CD4-positive, alpha-beta T cell (primary cell): ENCODE measurements around the gene LRRFIP2. TPM values are rescaled to one million over a fixed set of nuclear protein-coding genes. Genes with fewer than 3 reads are reported as not detected.

ENCODE experiments used
- ATAC-seq: fragments of 200-7000 bp; cut with Tn5 transposase; one replicate; pipeline ENCODE4 v1.10.0; 2022; ENCODE audit warnings: mild to moderate bottlenecking; ENCODE audit not compliant: poor library complexity
- CTCF ChIA-PET: fragments of 350-600 bp; sonication (Branson Sonifier 250); formaldehyde crosslinking; loops from one replicate; lab custom pipeline; 2021; ENCODE audit warnings: antibody characterized with exemption, inconsistent platforms; lab: Charles Lee
- POLR2A ChIA-PET: fragments of 350-600 bp; sonication (Branson Sonifier 250); formaldehyde crosslinking; loops from one replicate; lab custom pipeline; 2021; ENCODE audit warnings: antibody characterized with exemption, inconsistent platforms; lab: Charles Lee
- DNase-seq, 14 experiments: peaks; one replicate each; pipeline ENCODE4 v3.0.0-alpha.2; 2013 to 2020; ENCODE audit warnings: mixed read lengths in 2 of 14
- H3K27ac ChIP-seq, 2 donors: one replicate each; pipeline versions ENCODE4 v1.5.1 to v1.7.0; 2013; ENCODE audit warnings: low read length in 2 of 2, low read depth in 1 of 2, mild to moderate bottlenecking in 1 of 2
- H3K27me3 ChIP-seq, 2 experiments: 1 replicate in 1 of 2; 2 replicates in 1 of 2; pipeline versions ENCODE4 v1.6.1 to v1.7.0; 2013; ENCODE audit warnings: low read length in 2 of 2, control low read depth in 1 of 2, mild to moderate bottlenecking in 1 of 2, moderate library complexity in 1 of 2; ENCODE audit not compliant: insufficient read depth in 2 of 2, control insufficient read depth in 1 of 2
- H3K36me3 ChIP-seq: one replicate; pipeline ENCODE4 v1.6.1; 2013; ENCODE audit warnings: low read length, control low read depth; ENCODE audit not compliant: insufficient read depth
- H3K4me1 ChIP-seq: one replicate; pipeline ENCODE4 v1.6.1; 2013; ENCODE audit warnings: low read length, control low read depth; ENCODE audit not compliant: insufficient read depth
- H3K4me3 ChIP-seq: one replicate; pipeline ENCODE4 v1.5.1; 2013; ENCODE audit warnings: mild to moderate bottlenecking, low read length, moderate library complexity
- H3K9me3 ChIP-seq, 2 experiments: 1 replicate in 1 of 2; 2 replicates in 1 of 2; pipeline versions ENCODE4 v1.6.1 to v1.7.0; 2013; ENCODE audit warnings: low read length in 2 of 2, mild to moderate bottlenecking in 2 of 2, control low read depth in 1 of 2, moderate library complexity in 1 of 2; ENCODE audit not compliant: control insufficient read depth in 1 of 2, insufficient read depth in 1 of 2
- H3K27ac Mint-ChIP-seq: one replicate; pipeline ENCODE4 v1.8.0; 2020; ENCODE audit warnings: mixed read lengths
- H3K27me3 Mint-ChIP-seq: one replicate; pipeline ENCODE4 v1.8.0; 2021; ENCODE audit warnings: mixed read lengths
- H3K36me3 Mint-ChIP-seq: one replicate; pipeline ENCODE4 v1.8.0; 2021; ENCODE audit warnings: low read depth, mixed read lengths
- H3K4me1 Mint-ChIP-seq: one replicate; pipeline ENCODE4 v1.8.0; 2021; ENCODE audit warnings: low read depth, mixed read lengths
- H3K4me3 Mint-ChIP-seq: one replicate; pipeline ENCODE4 v1.8.0; 2020; ENCODE audit warnings: mild to moderate bottlenecking, mixed read lengths
- H3K9me3 Mint-ChIP-seq: one replicate; pipeline ENCODE4 v1.8.0; 2020; ENCODE audit warnings: mixed read lengths
- intact Hi-C, 2 experiments: fragments of 100-400 bp; cut with DNase I in 1 of 2; cut with micrococcal nuclease in 1 of 2; formaldehyde crosslinking; loops; one replicate each; pipeline versions ENCODE4 v1.15.1 to v1.9.0; 2023 to 2025; cut with DNase I, micrococcal nuclease
- total RNA-seq, 174 experiments: library from RNA in 2 of 174; stranded (reverse) in 2 of 174; gene quantifications; one replicate each; pipeline ENCODE4 v1.2.3 and lab custom pipeline; 2021 to 2026
- TF ChIP-seq, protein P1 (sequence below): fragments of 200-600 bp; IDR thresholded peaks from one replicate; pipeline ENCODE4 v1.8.0; 2022; ENCODE audit warnings: antibody characterized with exemption, mild to moderate bottlenecking

Gene LRRFIP2
- total RNA-seq, 2 experiments from 2014 or later: 34.2 to 34.8 TPM

DNA sequence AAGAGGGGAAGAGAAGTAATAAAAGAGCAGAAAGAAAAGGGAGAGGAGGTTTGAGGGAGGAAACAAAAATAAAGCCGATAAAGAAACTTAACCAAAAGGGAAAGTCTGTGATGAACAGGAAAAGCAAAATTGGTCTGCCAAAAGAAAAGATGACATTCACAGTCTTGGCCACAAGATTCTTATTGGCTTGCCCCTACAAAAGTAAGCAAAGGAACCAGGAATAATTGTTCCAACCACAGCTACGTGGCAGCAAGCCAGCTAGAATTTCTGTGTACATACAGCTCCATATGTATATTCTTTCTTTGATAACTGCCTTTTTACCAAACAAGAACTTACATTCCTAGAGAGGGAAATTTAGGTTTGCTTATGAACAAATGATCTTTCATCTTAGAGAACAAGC, 101.5 kb downstream of the LRRFIP2 start:
- no peaks in the 10 kb centered on the region for H3K4me1 ChIP-seq
- DNase-seq (no peak), ATAC-seq (no peak)
- Mint-ChIP-seq H3K4me3 (no peak overlapping the region), H3K27me3 (no peaks in the 10 kb centered on the region), H3K9me3 (no peaks in the 10 kb centered on the region), H3K27ac (no peak overlapping the region), H3K36me3 (peaks cover 69% of the 10 kb centered on the region), H3K4me1 (no peaks in the 10 kb centered on the region)
- intact Hi-C loops: no loop called here
- H3K36me3 ChIP-seq: peaks cover 12% of the 10 kb centered on the region
- no peak overlapping the region for H3K27ac ChIP-seq
- no peak overlapping the region for H3K4me3 ChIP-seq
- ChIA-PET CTCF (no interaction called here), POLR2A (no interaction called here)
- H3K27me3 ChIP-seq: no peaks in the 10 kb centered on the region
- H3K9me3 ChIP-seq: no peaks in the 10 kb centered on the region
- TF ChIP-seq, protein P1, sequence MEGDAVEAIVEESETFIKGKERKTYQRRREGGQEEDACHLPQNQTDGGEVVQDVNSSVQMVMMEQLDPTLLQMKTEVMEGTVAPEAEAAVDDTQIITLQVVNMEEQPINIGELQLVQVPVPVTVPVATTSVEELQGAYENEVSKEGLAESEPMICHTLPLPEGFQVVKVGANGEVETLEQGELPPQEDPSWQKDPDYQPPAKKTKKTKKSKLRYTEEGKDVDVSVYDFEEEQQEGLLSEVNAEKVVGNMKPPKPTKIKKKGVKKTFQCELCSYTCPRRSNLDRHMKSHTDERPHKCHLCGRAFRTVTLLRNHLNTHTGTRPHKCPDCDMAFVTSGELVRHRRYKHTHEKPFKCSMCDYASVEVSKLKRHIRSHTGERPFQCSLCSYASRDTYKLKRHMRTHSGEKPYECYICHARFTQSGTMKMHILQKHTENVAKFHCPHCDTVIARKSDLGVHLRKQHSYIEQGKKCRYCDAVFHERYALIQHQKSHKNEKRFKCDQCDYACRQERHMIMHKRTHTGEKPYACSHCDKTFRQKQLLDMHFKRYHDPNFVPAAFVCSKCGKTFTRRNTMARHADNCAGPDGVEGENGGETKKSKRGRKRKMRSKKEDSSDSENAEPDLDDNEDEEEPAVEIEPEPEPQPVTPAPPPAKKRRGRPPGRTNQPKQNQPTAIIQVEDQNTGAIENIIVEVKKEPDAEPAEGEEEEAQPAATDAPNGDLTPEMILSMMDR: no peak

DNA sequence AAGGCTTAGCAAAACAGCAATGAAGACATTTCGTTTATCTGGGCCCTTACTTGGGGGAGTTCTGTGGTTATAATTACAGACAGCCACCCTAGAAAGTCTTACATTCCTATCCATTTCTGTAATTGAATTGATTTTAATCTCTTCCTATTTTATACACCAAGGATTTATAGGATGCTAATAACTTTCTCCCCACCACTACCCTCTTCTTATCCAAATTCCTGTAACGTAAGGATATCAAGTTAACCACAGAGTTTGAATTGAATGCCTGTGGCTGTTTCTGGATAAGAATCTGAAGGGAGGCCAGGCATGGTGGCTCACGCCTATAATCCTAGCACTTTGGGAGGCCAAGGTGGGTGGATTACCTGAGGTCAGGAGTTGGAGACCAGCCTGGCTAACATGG, 102.5 kb downstream of the LRRFIP2 start:
- TF ChIP-seq, protein P1: no peak

DNA sequence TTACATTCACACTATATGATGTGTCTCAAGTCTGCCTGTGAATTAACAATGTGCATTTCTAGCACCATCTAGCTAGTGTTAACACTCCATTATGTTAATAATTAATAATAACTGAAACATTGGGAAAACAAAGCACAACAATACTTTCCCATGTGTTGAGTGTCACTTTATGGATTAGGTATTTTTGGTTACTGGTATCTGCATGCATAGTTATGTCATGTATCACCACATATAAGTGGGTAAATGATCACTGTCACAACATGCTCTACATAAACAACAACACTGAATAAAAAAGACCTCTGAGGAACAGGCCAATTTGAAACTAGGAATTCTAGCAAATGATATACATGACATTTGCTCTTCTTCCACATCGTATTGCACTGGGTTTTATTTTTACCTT, 106.4 kb downstream of the LRRFIP2 start:
- DNase-seq (no peak), ATAC-seq (no peak)
- ChIA-PET POLR2A (no interaction called here), CTCF (no interaction called here)
- TF ChIP-seq, protein P1: no peak
- Histone ChIP-seq H3K4me3 (no peak overlapping the region), H3K4me1 (no peaks in the 10 kb centered on the region), H3K9me3 (no peaks in the 10 kb centered on the region), H3K36me3 (peaks cover 15% of the 10 kb centered on the region), H3K27me3 (no peaks in the 10 kb centered on the region), H3K27ac (no peak overlapping the region)
- intact Hi-C loops: no loop called here
- H3K27ac Mint-ChIP-seq: no peak overlapping the region
- no peaks in the 10 kb centered on the region for H3K4me1 Mint-ChIP-seq
- no peaks in the 10 kb centered on the region for H3K27me3 Mint-ChIP-seq
- H3K4me3 Mint-ChIP-seq: no peak overlapping the region
- peaks cover 61% of the 10 kb centered on the region for H3K36me3 Mint-ChIP-seq
- H3K9me3 Mint-ChIP-seq: no peaks in the 10 kb centered on the region

More for the DNA sequence above, 102.5 kb downstream of the LRRFIP2 start:
- Mint-ChIP-seq H3K27ac (no peak overlapping the region), H3K4me3 (no peak overlapping the region), H3K9me3 (no peaks in the 10 kb centered on the region), H3K27me3 (no peaks in the 10 kb centered on the region), H3K36me3 (peaks cover 68% of the 10 kb centered on the region), H3K4me1 (no peaks in the 10 kb centered on the region)
- H3K27me3 ChIP-seq: no peaks in the 10 kb centered on the region
- ChIA-PET CTCF (no interaction called here), POLR2A (no interaction called here)
- no peaks in the 10 kb centered on the region for H3K4me1 ChIP-seq
- ATAC-seq: no peak
- no peak for DNase-seq
- intact Hi-C loops: no loop called here
- peaks cover 12% of the 10 kb centered on the region for H3K36me3 ChIP-seq
- no peak overlapping the region for H3K27ac ChIP-seq
- no peak overlapping the region for H3K4me3 ChIP-seq
- H3K9me3 ChIP-seq: no peaks in the 10 kb centered on the region
